H9 (cell line): ENCODE results near the gene B4GALNT4. TPM values are rescaled to one million over a fixed set of nuclear protein-coding genes. Genes with fewer than 3 reads are reported as not detected.
A peak's percentile ranks its signal among the peaks of the same experiment; 100 is the strongest.
"Not testable (repeated sequence)": the region's sequence is repeated elsewhere in the genome, so short reads cannot be mapped to it uniquely, and the experiment has no call there.

ENCODE experiments used
- DNase-seq: peaks from one replicate; pipeline ENCODE4 v3.0.0-alpha.2; 2017
- H2AFZ ChIP-seq: one replicate; pipeline ENCODE4 v1.6.1; 2013; ENCODE audit warnings: mild to moderate bottlenecking, low read length, control low read depth, moderate library complexity
- H2AK5ac ChIP-seq: 2 replicates; pipeline ENCODE4 v1.6.1; 2013; ENCODE audit warnings: low read length, control low read depth, mixed read lengths; ENCODE audit not compliant: insufficient read length
- H2BK120ac ChIP-seq: one replicate; pipeline ENCODE4 v1.6.1; 2013; ENCODE audit warnings: low read depth, mild to moderate bottlenecking, low read length, control low read depth, inconsistent platforms; ENCODE audit not compliant: poor library complexity, severe bottlenecking
- H2BK12ac ChIP-seq: 2 replicates; pipeline ENCODE4 v1.6.1; 2013; ENCODE audit warnings: low read length, control low read depth, mixed read lengths, low read depth; ENCODE audit not compliant: insufficient read length
- H2BK15ac ChIP-seq: 2 replicates; pipeline ENCODE4 v1.6.1; 2013; ENCODE audit warnings: low read depth, low read length, control low read depth
- H2BK20ac ChIP-seq: one replicate; pipeline ENCODE4 v1.6.1; 2013; ENCODE audit warnings: low read depth, mild to moderate bottlenecking, low read length, control low read depth, inconsistent platforms; ENCODE audit not compliant: poor library complexity, severe bottlenecking
- H2BK5ac ChIP-seq: 2 replicates; pipeline ENCODE4 v1.6.1; 2013; ENCODE audit warnings: low read length, control low read depth, mixed read lengths; ENCODE audit not compliant: insufficient read length
- H3K14ac ChIP-seq: 2 replicates; pipeline ENCODE4 v1.6.1; 2013; ENCODE audit warnings: low read length, control low read depth; ENCODE audit not compliant: insufficient read depth
- H3K18ac ChIP-seq: 2 replicates; pipeline ENCODE4 v1.6.1; 2013; ENCODE audit warnings: low read depth, mild to moderate bottlenecking, mixed read lengths, low read length, control low read depth; ENCODE audit not compliant: insufficient read length
- H3K23ac ChIP-seq: 2 replicates; pipeline ENCODE4 v1.6.1; 2013; ENCODE audit warnings: low read length, control low read depth, mixed read lengths, low read depth; ENCODE audit not compliant: insufficient read length
- H3K23me2 ChIP-seq: 2 replicates; pipeline ENCODE4 v1.6.1; 2013; ENCODE audit warnings: low read depth, mild to moderate bottlenecking, mixed read lengths, low read length, control low read depth; ENCODE audit not compliant: insufficient read length, poor library complexity, severe bottlenecking
- H3K27ac ChIP-seq: 2 replicates; pipeline ENCODE4 v1.5.1; 2013; ENCODE audit warnings: low read length, control low read depth, mixed read lengths, low read depth; ENCODE audit not compliant: insufficient read length
- H3K27me3 ChIP-seq: 2 replicates; pipeline ENCODE4 v1.6.1; 2013; ENCODE audit warnings: low read length, control low read depth, inconsistent platforms; ENCODE audit not compliant: insufficient read depth
- H3K4ac ChIP-seq: 2 replicates; pipeline ENCODE4 v1.6.1; 2013; ENCODE audit warnings: low read depth, mild to moderate bottlenecking, control low read depth, inconsistent platforms, low read length, moderate library complexity
- H3K4me1 ChIP-seq: 2 replicates; pipeline ENCODE4 v1.6.1; 2013; ENCODE audit warnings: low read length, control low read depth, inconsistent platforms; ENCODE audit not compliant: insufficient read depth
- H3K4me2 ChIP-seq: 2 replicates; pipeline ENCODE4 v1.6.1; 2013; ENCODE audit warnings: low read length, control low read depth, mixed read lengths; ENCODE audit not compliant: insufficient read length, insufficient read depth
- H3K56ac ChIP-seq: 2 replicates; pipeline ENCODE4 v1.6.1; 2013; ENCODE audit warnings: low read depth, mild to moderate bottlenecking, mixed read lengths, low read length, control low read depth; ENCODE audit not compliant: insufficient read length
- H3K79me1 ChIP-seq: 2 replicates; pipeline ENCODE4 v1.6.1; 2013; ENCODE audit warnings: low read depth, mild to moderate bottlenecking, moderate library complexity, low read length, control low read depth, inconsistent platforms; ENCODE audit not compliant: insufficient read depth, poor library complexity, severe bottlenecking
- H3K79me2 ChIP-seq: 2 replicates; pipeline ENCODE4 v1.6.1; 2013; ENCODE audit warnings: low read length, control low read depth, inconsistent platforms; ENCODE audit not compliant: insufficient read depth
- H3K9ac ChIP-seq: 2 replicates; pipeline ENCODE4 v1.6.1; 2013; ENCODE audit warnings: low read length, control low read depth, mixed read lengths; ENCODE audit not compliant: insufficient read length; ENCODE audit errors: extremely low read depth
- H3K9me3 ChIP-seq: one replicate; pipeline ENCODE4 v1.6.1; 2013; ENCODE audit warnings: low read depth, low read length, inconsistent platforms; ENCODE audit not compliant: control insufficient read depth
- H3T11ph ChIP-seq: one replicate; pipeline ENCODE4 v1.6.1; 2013; ENCODE audit warnings: mild to moderate bottlenecking, low read length, control low read depth, inconsistent platforms
- H4K20me1 ChIP-seq: one replicate; pipeline ENCODE4 v1.6.1; 2013; ENCODE audit not compliant: control insufficient read depth, insufficient read length, insufficient read depth
- H4K5ac ChIP-seq: 2 replicates; pipeline ENCODE4 v1.6.1; 2013; ENCODE audit warnings: low read depth, mild to moderate bottlenecking, mixed read lengths, low read length, control low read depth; ENCODE audit not compliant: insufficient read length
- H4K8ac ChIP-seq: replicated peaks from 2 replicates; pipeline ENCODE4 v1.6.1; 2013; ENCODE audit warnings: low read length, control low read depth, mixed read lengths, low read depth; ENCODE audit not compliant: insufficient read length
- H4K91ac ChIP-seq: 2 replicates; pipeline ENCODE4 v1.6.1; 2013; ENCODE audit warnings: low read depth, mild to moderate bottlenecking, moderate library complexity, mixed read lengths, low read length, control low read depth; ENCODE audit not compliant: insufficient read length
- H3K27ac Mint-ChIP-seq, 3 experiments: 2 replicates in 2 of 3; 3 replicates in 1 of 3; pipeline ENCODE4 v1.8.0; 2020 to 2021; ENCODE audit warnings: mixed read lengths in 3 of 3, mild to moderate bottlenecking in 1 of 3, moderate library complexity in 1 of 3
- H3K27me3 Mint-ChIP-seq: 2 replicates; pipeline ENCODE4 v1.8.0; 2021; ENCODE audit warnings: low read depth, mild to moderate bottlenecking, moderate library complexity, mixed read lengths
- H3K36me3 Mint-ChIP-seq, 3 experiments: 2 replicates in 2 of 3; 3 replicates in 1 of 3; pipeline ENCODE4 v1.8.0; 2020 to 2021; ENCODE audit warnings: low read depth in 3 of 3, mixed read lengths in 3 of 3; ENCODE audit not compliant: insufficient read depth in 1 of 3
- H3K4me1 Mint-ChIP-seq, 2 experiments: 2 replicates each; pipeline ENCODE4 v1.8.0; 2020; ENCODE audit warnings: mixed read lengths in 2 of 2
- H3K4me3 Mint-ChIP-seq, 2 experiments: 2 replicates in 1 of 2; 3 replicates in 1 of 2; pipeline ENCODE4 v1.8.0; 2020 to 2021; ENCODE audit warnings: mild to moderate bottlenecking in 2 of 2, mixed read lengths in 2 of 2, moderate library complexity in 1 of 2
- H3K9me3 Mint-ChIP-seq, 2 experiments: 2 replicates in 1 of 2; 3 replicates in 1 of 2; pipeline ENCODE4 v1.8.0; 2020; ENCODE audit warnings: mild to moderate bottlenecking in 2 of 2, mixed read lengths in 2 of 2, moderate library complexity in 1 of 2
- WGBS: extraction: QIAGEN DNeasy Blood & Tissue Kit; methylation state at CpG from one replicate; pipeline ENCODE4 v1.1.7; 2013; ENCODE audit warnings: missing lambda C conversion rate, low lambda C conversion rate, mixed read lengths; ENCODE audit not compliant: insufficient read length; ENCODE audit errors: extremely low coverage; 5-methylcytosine and 5-hydroxymethylcytosine counted together
- total RNA-seq: library from RNA; stranded (reverse); gene quantifications from 2 replicates; pipeline ENCODE4 v1.2.1, GENCODE V29; 2021

The B4GALNT4 gene
- total RNA-seq, 1 experiment from 2014 or later: 105 TPM

GRCh38 chr11:319888-320273, 49.4 kb upstream of the B4GALNT4 start:
- H2AFZ ChIP-seq, H3K23ac ChIP-seq, H3K27me3 Mint-ChIP-seq, H2BK120ac ChIP-seq, H3K9me3 ChIP-seq, H3K14ac ChIP-seq, H3K18ac ChIP-seq, H3K36me3 Mint-ChIP-seq, H2BK15ac ChIP-seq, H3K4me1 ChIP-seq, H3K27ac ChIP-seq, H3K79me1 ChIP-seq, H2BK5ac ChIP-seq, H4K8ac ChIP-seq, H3K9ac ChIP-seq, H3K4ac ChIP-seq, H3K56ac ChIP-seq, H2BK20ac ChIP-seq, H4K5ac ChIP-seq, H2BK12ac ChIP-seq, H3K79me2 ChIP-seq, H4K20me1 ChIP-seq, H3K27me3 ChIP-seq, H3K9me3 Mint-ChIP-seq, H3T11ph ChIP-seq, H2AK5ac ChIP-seq: not testable (repeated sequence)
- Mint-ChIP-seq H3K4me3 (peak overlapping the region; percentile 97), H3K4me1 (peaks cover 35 to 44% of the 10 kb centered on the region in 2 experiments), H3K27ac (peak overlapping the region; percentile 31 to 54 (median 35); a peak in 1 of 7 replicates)
- Histone ChIP-seq H3K4me2 (peak overlapping the region; percentile 88), H3K23me2 (peaks cover 29% of the 10 kb centered on the region), H4K91ac (peak overlapping the region; percentile 62)
- peak; percentile 32 for DNase-seq
- WGBS: no CpG with 5 or more reads among the region's 10 CpGs
